Measurements from ENCODE around the gene ASTN2.
"Not testable (repeated sequence)": the region's sequence is repeated elsewhere in the genome, so short reads cannot be mapped to it uniquely, and the experiment has no call there.

Gene ASTN2

DNA sequence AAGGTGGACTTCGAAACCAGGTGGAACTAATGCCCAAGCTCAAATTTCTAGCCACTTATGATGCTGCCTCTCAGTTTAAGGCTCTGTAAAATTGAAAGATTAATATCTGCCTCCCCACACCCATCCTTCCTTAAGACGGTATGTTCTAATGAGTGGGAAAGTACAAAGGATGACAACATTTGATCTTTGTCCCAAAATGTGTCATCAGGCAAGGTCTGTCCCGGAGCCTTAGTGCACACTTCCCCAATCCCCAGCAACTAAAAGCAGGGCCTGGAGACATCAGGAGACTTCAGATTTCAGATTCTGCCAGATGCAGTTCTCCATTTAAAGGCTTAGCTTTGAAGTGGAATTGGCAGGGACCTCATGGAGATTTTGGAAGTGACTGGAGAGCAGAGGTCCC is 316.5 kb downstream of the ASTN2 start:
- DNase-seq = no peak

DNA sequence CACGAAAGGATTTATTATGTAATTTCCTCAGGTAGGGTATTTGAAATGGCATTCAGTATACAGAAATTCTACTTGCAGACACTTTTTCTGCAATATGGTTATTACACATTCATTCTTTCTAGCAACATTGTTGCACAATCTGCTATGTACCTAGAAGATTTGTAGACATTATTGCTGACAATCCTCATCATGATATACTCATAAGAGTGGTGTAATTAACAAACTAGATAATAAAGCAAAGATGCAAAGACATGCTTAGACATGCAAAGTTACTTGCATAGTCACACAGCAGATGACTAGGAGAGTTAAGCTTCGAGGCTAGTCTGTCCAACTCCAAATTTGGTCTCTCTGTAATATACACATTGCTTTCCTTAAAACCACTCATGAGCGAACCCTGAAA is 317.1 kb downstream of the ASTN2 start:
- no peak for DNase-seq

DNA sequence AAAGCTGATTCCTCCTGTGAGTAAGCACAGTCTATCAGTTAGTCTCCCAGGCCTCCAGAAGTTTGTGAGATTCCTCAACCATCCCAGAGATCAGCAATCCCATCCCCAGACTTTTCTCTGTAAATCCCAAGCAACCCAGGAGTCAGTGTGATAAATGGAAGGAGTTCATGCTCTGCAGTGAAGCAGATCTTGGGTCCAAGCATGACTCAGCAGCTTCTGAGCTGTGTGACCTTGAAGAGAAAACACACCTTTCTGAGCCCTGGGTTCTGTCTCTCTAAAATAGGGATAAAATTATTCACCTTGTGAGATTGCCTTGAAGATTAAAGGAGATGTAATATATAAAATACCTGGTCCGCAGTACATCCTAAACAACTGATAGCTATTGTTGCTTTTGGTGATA is 318.7 kb downstream of the ASTN2 start:
- no peak for DNase-seq

DNA sequence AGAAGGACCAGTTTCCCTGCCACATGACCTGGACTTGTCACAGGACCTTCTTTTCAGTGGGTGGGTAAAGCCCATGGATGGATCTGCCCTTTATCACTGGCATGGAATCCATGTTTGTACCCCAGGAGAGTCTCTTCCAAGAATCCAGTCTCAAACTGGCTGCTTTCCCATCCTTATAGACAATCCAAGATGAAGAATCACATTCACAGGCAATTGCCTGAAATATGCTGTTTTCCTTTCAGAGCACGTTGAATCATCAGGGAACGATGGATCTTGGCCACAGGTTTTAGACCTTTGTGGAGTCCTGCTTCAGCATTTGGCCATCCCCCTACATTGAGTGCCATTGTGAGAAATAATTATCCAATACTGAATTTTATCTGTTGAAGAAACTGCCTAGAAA is 319.8 kb downstream of the ASTN2 start:
- peak; percentile 67 for DNase-seq

DNA sequence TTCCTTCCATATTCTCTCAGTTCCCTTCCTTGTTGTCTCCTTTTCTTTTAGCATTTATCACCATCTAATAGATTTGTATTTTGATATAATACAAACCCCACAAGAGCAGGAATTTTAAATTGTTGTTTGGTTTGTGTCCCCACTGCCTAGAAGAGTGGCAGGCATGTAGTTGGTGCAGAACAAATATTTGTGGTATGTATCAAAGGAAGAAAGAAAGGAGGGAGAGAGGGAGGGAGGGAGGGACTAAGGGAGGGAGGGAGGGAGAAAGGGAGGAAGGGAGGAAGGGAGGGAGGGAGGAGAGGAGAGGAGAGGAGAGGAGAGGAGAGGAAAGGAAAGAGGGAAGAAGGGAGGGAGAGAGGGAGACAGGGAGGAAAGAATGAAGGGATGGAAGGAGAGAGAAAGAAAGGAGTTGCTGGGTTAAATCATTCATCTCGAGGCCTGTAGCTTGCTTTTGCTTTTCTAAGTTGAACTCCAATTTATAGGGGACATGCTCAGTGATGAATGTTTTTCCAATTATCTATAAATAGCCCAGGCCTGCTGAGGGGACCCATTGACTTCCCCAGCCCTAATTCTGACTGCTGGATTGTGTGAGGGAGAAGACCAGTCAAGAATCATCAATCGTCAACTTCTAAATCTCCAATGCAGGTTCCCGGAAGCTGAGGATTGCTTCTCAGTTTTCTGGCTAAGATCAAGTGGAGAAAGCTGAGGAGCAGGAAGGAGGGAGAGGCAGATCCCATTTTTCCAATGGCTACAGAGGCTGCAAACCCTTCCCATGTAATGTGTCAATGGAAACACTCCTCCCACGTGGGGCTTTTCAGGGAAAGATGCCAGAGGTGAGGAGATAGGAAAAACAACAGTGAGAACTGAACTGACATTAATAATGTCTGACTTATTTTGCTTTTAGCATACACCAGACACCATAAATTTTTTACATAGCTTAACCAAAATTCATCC is 320.7 kb downstream of the ASTN2 start:
- peak; percentile 81 for DNase-seq

DNA sequence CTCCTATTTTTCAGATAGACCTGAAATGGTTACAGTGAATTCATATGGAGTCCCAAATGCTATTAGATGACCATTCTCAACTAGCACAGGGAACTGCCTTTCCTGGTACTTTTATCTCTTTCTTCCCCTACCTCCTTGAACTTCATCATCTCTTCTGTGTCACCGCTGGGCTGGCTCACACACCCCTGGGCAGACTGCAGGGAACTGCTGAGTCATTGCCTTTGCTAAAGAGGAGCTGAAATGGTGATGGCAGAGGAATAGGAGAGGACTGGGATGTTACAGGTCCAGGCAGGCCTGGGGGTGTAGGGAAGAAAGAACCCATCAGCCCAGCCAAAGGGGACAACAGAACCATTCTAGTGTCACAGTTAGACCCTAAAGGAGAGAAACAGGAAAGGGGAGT is 322.3 kb downstream of the ASTN2 start:
- peak; percentile 46 for DNase-seq

DNA sequence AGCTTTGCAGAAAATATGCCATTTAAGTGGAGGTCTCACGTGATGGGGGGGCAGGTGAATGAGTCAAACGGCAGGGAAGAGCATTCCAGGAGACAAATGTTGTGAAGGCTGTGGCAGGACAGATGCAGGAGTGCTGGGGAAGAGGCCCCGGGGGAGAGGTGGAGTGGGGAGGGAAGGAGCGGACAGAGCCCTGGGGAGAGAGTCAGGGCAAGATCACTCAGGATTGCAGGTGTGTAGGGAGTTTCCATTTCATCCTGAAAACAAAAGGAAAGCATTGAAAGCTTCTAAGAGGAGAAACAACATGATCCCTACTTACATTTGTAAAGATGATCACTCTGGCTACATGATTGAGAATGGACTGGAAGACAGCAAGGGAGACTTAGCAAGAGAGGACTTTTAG is 323.3 kb downstream of the ASTN2 start:
- DNase-seq = no peak

DNA sequence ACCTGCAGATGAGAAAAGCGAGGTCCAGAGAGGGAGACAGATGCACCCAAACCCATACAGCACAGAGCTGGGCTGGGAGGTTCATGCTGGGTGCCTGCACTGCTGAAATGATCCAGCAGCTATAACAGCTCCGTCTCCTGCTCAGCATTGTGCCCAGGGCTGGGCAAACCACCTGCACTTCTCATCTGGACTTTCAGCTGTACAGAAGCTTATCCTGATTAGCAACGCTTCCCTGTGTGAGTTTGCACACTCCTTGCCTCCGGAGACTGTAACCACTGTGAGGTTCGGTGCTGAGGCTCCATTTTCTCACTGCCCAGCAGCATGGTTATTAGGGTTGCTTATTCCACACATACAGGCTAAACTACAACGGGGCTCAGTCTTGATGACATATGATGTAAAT is 326.1 kb downstream of the ASTN2 start:
- no peak for DNase-seq

DNA sequence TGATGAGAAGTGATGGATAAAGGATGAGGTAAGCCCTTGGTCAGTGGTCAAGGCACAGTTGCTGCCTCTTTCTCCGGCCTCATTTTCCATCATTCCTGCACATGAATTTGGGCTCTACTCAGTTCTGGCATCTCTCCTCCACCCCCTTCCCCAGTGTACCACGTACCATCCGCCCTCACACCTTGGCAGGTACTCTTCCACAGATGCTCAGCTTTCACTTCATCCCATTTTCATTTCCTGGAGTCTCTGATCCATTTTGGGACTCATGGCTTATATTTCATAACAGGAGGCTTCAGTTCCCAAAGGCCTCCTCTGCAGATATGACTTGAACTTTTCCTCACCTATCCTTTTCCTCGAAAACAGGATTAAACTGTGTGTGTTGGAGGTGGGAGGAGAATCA is 326.7 kb downstream of the ASTN2 start:
- DNase-seq = no peak

DNA sequence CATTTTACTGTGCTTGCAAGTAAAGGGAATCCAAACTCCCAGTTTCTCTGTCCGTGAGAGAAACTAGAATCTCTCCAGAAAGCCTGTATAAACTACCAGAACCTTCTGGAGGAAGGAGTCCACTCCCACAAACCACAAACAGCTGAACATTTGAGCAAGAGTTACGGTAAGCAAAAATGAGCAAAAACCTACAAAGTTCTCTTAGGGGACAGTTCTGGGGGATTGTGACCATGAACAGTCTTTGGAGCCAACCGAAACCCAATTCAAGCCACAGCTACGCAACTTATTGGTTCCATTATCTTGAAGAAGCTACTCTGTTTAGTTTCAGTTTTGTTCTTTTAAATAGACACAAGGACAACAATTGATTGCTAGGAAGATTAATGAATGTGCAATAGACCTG is 330.6 kb downstream of the ASTN2 start:
- DNase-seq = no peak

DNA sequence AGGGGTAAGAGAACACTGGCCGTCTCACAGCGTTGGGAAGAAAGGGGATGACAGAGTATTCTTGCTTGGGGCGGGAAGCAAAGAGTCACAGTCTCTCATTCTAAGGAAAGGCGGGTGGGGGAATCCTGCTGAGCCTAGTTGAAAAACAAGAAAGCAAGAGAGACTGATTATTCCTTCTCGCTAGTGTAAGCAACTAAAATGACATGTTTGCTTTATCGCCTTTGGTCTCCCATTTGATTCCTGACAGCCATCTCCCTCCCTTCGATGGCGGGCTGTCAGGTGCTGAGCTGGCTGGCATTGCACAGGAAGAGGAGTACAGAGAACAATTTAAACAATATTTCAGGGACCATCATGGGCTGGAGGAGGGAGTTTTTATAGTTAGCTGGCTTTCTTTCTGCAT is 331.3 kb downstream of the ASTN2 start:
- DNase-seq = no peak

DNA sequence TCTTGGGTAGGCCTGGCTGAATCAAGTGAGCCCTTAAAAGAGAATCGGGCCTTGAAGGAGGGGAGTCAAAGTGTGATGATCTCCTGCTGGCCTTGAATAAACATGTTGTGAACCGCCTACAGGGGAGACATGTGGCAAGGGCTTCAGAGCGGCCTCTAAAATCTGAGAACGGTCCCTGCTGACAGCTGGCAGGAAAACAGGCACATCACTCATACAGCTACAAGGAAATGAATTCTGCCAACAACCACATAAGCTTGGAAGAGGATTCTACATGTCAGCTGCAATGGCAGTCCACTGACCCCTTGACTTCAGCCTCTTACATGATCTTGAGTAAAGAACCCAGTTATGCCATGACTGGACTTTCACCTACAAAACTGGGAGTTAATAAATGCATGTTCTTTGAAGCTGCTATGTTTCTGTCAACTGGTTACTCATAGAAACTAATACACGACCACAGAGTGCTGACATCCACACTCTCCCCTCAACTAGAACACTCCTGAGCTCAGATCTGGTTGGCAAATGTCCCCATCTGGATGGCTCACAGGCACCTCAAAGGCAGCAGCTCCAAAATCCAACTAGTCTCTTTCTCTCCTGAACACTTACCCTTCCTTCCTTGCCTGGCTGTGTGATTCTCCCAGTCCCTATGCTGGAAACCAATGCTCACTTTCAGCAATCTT is 333.1 kb downstream of the ASTN2 start:
- DNase-seq = no peak

DNA sequence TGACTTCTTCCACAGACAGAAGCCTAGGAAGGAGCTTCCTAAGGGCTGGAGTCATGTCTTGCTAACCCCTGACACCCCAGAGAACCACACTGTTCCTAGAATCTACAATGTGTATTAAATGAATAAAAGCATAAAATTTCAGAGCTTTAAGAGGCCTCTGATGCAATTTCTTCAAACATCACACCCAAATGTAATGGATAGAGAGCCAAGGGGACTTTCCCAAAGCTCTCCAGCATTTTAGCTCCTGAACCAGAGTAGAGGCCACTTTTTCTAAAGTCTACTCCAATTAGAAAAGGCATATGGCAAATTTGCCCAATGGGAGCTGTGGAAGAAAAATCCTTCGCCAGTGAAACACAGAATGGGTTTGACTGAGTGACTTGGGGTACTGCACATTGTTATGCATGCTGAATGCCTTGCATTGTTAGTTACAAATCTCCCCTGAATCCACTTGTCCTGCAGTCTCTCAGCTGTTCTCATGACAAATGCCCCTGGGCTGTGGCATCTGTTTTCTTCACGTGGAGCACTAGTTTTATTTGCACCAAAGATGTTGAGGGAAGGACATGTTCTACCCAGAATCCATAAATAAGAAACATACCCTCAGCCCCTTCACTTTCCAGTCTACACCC is 334.0 kb downstream of the ASTN2 start:
- DNase-seq = no peak

DNA sequence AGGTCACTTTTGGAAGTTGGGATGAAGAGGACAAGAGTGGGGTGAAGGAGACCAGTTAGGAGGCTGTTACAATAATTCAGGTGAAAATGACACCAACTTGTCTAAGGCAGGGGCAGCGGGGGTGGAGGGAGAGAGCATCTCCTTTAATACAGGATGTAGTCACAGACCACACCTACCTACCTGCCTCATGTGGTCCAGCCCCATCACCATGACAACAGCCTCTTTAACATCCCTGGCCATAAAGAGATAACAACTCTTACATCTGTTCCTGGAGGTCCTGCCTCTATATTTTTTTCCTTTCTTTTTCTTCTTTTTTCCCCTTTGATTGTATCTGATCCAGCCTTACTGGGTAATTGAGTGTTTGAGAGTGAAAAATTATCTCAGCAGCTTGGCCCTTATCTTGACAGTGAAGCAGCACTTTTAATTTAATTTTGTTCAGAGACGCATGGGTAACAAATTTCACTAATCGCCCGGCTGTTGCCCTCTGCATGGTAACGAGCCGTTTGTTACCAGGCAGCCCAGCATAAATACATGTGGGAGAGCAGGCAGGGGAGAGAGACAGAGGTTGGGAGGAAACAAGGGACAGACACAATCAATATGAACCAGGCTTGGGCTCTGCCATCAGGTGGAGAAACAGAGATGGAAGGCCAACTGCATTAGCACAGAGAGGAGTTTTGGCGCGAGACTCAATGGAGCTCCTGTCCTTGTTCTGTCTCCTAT is 338.1 kb downstream of the ASTN2 start:
- no peak for DNase-seq

DNA sequence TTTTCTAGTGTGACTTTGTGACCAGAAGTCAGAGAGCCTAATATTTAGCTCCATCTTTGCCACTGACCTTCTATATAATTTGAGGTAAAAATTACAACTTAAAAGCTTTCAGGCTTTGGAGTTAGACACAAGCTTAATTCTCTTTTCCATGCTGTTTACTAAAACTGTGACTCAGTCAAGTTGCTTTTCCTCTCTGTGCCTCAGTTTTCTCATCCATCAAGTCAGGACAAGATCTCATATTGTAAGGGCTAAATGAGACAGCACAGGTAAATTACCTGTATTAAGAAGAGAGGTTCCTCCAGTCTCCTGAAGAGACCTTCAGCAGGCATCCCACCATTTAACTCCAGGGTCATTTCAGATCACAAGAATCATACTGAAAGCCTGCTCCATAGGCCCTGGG is 339.2 kb downstream of the ASTN2 start:
- no peak for DNase-seq

DNA sequence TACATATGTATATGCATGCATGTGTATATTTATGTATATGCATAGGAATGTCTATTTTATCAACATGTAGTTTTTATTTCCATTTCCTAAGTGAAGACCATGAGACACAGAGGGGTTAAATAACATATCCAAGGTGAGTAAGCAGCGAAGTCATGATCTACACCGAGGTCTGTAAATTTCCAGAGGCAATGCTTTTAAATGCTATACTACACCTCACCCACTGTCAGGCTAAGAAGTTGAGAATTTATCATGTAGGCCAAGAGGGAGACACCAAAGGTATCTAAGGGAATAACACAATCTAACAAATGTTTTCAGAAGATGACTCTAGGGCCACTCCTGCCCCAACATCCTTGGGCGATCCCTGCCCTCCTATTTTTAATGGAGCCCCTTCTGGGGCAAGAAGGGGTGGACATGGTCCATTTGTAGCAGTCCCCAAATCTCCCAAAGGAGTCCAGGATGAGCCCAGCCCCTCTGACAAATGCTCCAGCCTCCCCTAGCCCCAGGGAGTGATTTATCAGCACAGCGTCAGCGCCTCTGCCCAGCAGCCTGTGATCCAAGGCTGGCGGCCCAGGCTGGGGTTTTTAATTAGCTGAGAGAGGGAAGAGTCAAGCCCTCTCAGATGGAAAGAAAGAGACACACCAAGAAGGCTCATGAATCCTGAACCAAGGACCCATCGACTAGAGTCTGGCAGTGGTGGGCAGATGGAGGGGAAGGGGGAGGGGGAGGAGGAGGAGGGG is 339.9 kb downstream of the ASTN2 start:
- DNase-seq = no peak

DNA sequence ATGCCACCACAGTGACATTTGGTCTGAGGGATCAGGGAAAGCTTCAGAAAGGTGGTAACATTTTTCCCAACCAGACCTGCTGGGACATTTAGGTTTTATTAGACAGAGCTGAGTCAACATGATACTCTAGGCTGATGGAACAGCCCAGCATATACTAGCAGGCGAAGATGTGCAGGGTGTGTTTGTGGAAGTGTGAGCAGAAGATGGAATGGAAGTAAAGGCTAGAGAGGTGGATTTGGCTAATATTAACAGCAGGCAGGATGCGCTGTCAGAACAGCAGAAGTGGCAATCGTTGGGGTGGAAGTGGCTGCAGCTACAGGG is 340.6 kb downstream of the ASTN2 start:
- no peak for DNase-seq

DNA sequence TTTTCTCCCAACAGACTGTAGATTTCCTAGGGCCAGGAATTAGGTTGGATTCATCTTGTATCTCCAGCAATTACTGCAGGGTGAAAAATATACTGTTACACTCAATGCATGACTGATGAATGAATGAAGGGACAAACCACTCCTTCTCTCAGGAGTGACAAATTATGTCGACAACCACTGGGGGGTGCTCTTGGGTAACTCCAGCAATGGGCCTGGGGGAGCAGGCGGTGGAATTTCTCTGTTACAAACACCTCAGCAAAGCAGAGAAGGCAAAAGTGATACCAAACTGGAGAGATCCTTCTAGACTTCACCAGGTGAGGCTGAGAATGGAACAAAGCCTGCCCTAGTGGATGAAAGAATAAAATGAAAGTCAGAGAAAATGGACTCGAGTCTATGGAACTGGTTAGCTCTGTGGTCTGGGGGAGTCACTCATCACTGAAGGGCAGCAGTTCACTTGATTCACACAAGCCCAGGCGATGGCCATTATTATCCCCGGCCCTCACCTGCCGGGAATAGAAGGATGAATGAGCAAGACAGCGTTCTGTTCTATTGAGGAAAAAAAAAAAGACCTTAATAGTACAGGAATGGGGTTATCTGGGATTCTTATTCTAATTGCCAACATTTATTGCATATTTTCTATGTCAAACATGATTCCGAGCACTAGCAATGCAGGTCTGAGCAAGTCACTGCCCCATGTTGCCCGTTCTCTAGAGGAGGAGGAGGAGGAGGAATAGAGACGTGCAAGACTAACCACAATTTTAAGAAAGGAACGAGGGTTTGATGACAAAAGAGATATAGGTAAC is 341.1 kb downstream of the ASTN2 start:
- peak; percentile 11 for DNase-seq

DNA sequence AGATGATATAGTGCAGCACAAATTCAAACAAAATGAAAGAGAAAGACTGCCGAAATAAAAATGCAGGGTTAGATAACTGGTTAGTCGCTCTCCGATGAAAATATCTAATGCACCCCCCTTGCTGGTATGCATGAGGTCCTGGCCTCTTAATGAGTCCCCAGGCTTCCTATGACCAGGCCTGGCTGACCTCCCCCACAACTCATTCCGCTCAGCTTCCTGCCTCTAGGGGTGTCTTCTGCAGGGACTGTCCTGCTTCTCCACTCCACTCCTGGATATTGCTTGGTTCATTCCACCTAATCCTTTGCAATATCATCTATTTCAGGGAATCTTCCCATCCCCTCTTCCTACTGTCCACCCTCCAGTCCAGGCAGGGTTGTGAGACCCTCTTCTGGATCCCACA is 341.8 kb downstream of the ASTN2 start:
- no peak for DNase-seq

DNA sequence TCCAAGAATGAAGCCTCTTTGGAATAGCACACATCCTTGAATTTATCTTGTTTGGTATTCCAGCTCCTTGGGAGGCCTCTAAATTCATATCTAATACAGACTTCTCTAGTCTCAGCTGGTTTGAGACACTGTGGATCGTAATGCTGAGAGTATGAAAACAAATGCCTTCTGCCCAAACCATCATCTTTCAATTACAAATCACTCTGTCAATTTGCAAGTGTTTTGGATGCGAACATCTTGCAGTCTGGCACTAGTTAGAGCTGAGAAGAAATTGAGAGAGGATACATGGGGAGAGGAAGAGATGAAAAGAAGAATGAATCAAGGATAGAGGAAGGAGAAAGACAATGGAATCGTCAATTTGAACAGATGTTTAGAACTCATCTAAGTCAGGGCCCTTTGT is 342.6 kb downstream of the ASTN2 start:
- DNase-seq = no peak

DNA sequence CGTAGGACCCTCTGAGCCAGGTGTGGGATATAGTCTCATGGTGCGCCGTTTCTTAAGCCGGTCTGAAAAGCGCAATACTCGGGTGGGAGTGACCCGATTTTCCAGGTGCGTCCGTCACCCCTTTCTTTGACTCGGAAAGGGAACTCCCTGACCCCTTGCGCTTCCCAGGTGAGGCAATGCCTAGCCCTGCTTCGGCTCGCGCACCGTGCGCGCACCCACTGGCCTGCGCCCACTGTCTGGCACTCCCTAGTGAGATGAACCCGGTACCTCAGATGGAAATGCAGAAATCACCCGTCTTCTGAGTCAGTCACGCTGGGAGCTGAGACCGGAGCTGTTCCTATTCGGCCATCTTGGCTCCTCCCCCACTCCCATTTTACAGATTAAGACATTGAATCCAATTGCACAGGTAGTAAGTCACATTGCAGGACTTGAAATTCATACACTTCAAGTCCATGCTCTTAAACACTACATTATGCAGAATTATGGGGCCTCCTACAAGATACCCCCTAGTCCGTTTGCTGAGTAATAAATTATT is 343.1 kb downstream of the ASTN2 start:
- DNase-seq = not testable (repeated sequence)

All from fibroblast of skin of right quadriceps (primary cell).